Parathyroid adenoma (tissue), 2 donors: ENCODE data around the gene SH2D1B.

Experiments used
- H2AFZ ChIP-seq: fragments of 300-600 bp; sonication (generic); one replicate; pipeline ENCODE4 v1.7.0; 2017; ENCODE audit warnings: antibody characterized with exemption, mild to moderate bottlenecking
- H3K27ac ChIP-seq: fragments of 300-600 bp; sonication (generic); one replicate; pipeline ENCODE4 v1.7.0; 2017
- H3K27me3 ChIP-seq: fragments of 300-600 bp; sonication (generic); one replicate; pipeline ENCODE4 v1.7.0; 2017; ENCODE audit warnings: low read length; ENCODE audit not compliant: control insufficient read depth, insufficient read depth
- H3K36me3 ChIP-seq: fragments of 300-600 bp; sonication (generic); one replicate; pipeline ENCODE4 v1.7.0; 2017; ENCODE audit warnings: low read length; ENCODE audit not compliant: control insufficient read depth, insufficient read depth
- H3K4me1 ChIP-seq: fragments of 300-600 bp; sonication (generic); one replicate; pipeline ENCODE4 v1.7.0; 2017; ENCODE audit warnings: control low read depth
- H3K4me2 ChIP-seq: fragments of 300-600 bp; sonication (generic); one replicate; pipeline ENCODE4 v1.7.0; 2017; ENCODE audit warnings: low read length
- H3K4me3 ChIP-seq: fragments of 300-600 bp; sonication (generic); one replicate; pipeline ENCODE4 v1.7.0; 2017; ENCODE audit warnings: low read depth, low read length
- H3K79me2 ChIP-seq: fragments of 300-600 bp; sonication (generic); one replicate; pipeline ENCODE4 v1.7.0; 2017; ENCODE audit warnings: control low read depth
- H3K9ac ChIP-seq: fragments of 300-600 bp; sonication (generic); one replicate; pipeline ENCODE4 v1.7.0; 2017; ENCODE audit warnings: mild to moderate bottlenecking
- H3K9me3 ChIP-seq: fragments of 300-600 bp; sonication (generic); one replicate; pipeline ENCODE4 v1.7.0; 2017; ENCODE audit warnings: low read length; ENCODE audit not compliant: control insufficient read depth
- CTCF ChIP-seq: fragments of 300-600 bp; sonication (generic); IDR thresholded peaks from one replicate; pipeline ENCODE4 v1.7.0; 2017; ENCODE audit warnings: antibody characterized with exemption, mild to moderate bottlenecking
- donor health status: primary hyperparathyroidism.

Gene SH2D1B

GRCh38 chr1:162407539-162407938, 4.4 kb downstream of the SH2D1B start:
- TF ChIP-seq CTCF = no peak
- Histone ChIP-seq H3K9me3 (no peaks in the 10 kb centered on the region), H3K9ac (no peak overlapping the region), H3K79me2 (no peaks in the 10 kb centered on the region), H3K4me3 (no peak overlapping the region), H2AFZ (no peak overlapping the region), H3K36me3 (no peaks in the 10 kb centered on the region), H3K4me2 (no peak overlapping the region), H3K27me3 (no peaks in the 10 kb centered on the region), H3K4me1 (no peaks in the 10 kb centered on the region), H3K27ac (no peak overlapping the region)

GRCh38 chr1:162406811-162407210, 5.1 kb downstream of the SH2D1B start:
- no peak overlapping the region for H3K4me2 ChIP-seq
- H3K4me1 ChIP-seq = no peaks in the 10 kb centered on the region
- H2AFZ ChIP-seq = no peak overlapping the region
- no peak for TF ChIP-seq CTCF
- no peak overlapping the region for H3K4me3 ChIP-seq
- no peaks in the 10 kb centered on the region for H3K79me2 ChIP-seq
- no peaks in the 10 kb centered on the region for H3K9me3 ChIP-seq
- no peak overlapping the region for H3K27ac ChIP-seq
- no peaks in the 10 kb centered on the region for H3K27me3 ChIP-seq
- no peaks in the 10 kb centered on the region for H3K36me3 ChIP-seq
- H3K9ac ChIP-seq = no peak overlapping the region

GRCh38 chr1:162405800-162406199, 6.1 kb downstream of the SH2D1B start:
- no peak overlapping the region for H3K4me3 ChIP-seq
- no peaks in the 10 kb centered on the region for H3K4me1 ChIP-seq
- no peak overlapping the region for H3K4me2 ChIP-seq
- no peaks in the 10 kb centered on the region for H3K79me2 ChIP-seq
- no peak for TF ChIP-seq CTCF
- H2AFZ ChIP-seq = no peak overlapping the region
- no peak overlapping the region for H3K27ac ChIP-seq
- no peaks in the 10 kb centered on the region for H3K9me3 ChIP-seq
- H3K27me3 ChIP-seq = no peaks in the 10 kb centered on the region
- no peaks in the 10 kb centered on the region for H3K36me3 ChIP-seq
- H3K9ac ChIP-seq = no peak overlapping the region

GRCh38 chr1:162404550-162405160, 7.3 kb downstream of the SH2D1B start:
- Histone ChIP-seq H3K27me3 (no peaks in the 10 kb centered on the region), H3K4me2 (no peak overlapping the region), H3K4me1 (no peaks in the 10 kb centered on the region), H3K9ac (no peak overlapping the region), H2AFZ (no peak overlapping the region), H3K36me3 (no peaks in the 10 kb centered on the region), H3K27ac (no peak overlapping the region), H3K4me3 (no peak overlapping the region), H3K9me3 (no peaks in the 10 kb centered on the region), H3K79me2 (no peaks in the 10 kb centered on the region)
- no peak for TF ChIP-seq CTCF

GRCh38 chr1:162400790-162401355, 11.1 kb downstream of the SH2D1B start:
- no peaks in the 10 kb centered on the region for H3K9me3 ChIP-seq
- TF ChIP-seq CTCF = no peak
- H2AFZ ChIP-seq = no peak overlapping the region
- no peaks in the 10 kb centered on the region for H3K36me3 ChIP-seq
- no peak overlapping the region for H3K4me3 ChIP-seq
- H3K4me2 ChIP-seq = no peak overlapping the region
- H3K4me1 ChIP-seq = no peaks in the 10 kb centered on the region
- no peak overlapping the region for H3K27ac ChIP-seq
- no peaks in the 10 kb centered on the region for H3K79me2 ChIP-seq
- no peak overlapping the region for H3K9ac ChIP-seq
- H3K27me3 ChIP-seq = no peaks in the 10 kb centered on the region
